HepG2 (cell line): ENCODE measurements around the gene KIAA1958. TPM values are rescaled to one million over a fixed set of nuclear protein-coding genes. Genes with fewer than 3 reads are reported as not detected.

Experiments used
- ARID5B ChIP-seq: IDR thresholded peaks from 2 replicates; pipeline ENCODE4 v1.4.0; 2020; ENCODE audit warnings: mild to moderate bottlenecking, missing genetic modification reagents
- BCL6 ChIP-seq: IDR thresholded peaks from 2 replicates; pipeline ENCODE4 v1.6.1; 2016; ENCODE audit warnings: missing genetic modification reagents, missing compliant biosample characterization
- FOXA3 ChIP-seq: IDR thresholded peaks from 2 replicates; pipeline ENCODE4 v1.6.1; 2016; ENCODE audit warnings: missing genetic modification reagents, missing compliant biosample characterization
- FOXP1 ChIP-seq, 2 experiments: fragments of 450-650 bp in 1 of 2; IDR thresholded peaks; 2 replicates each; pipeline ENCODE4 v1.6.1; 2017 to 2018; ENCODE audit warnings: antibody characterized with exemption in 1 of 2
- HCFC1 ChIP-seq: fragments of 150-350 bp; IDR thresholded peaks from 2 replicates; pipeline ENCODE4 v1.6.1; 2014; ENCODE audit warnings: low read depth, low read length
- ISL2 ChIP-seq: sonication (generic); formaldehyde crosslinking; IDR thresholded peaks from 2 replicates; pipeline ENCODE4 v1.5.0; 2020; ENCODE audit warnings: missing genetic modification reagents
- MAF1 ChIP-seq: sonication (generic); formaldehyde crosslinking; IDR thresholded peaks from 2 replicates; pipeline ENCODE4 v1.5.0; 2020; ENCODE audit warnings: missing genetic modification reagents, borderline replicate concordance
- MLLT10 ChIP-seq: sonication (generic); formaldehyde crosslinking; IDR thresholded peaks from 2 replicates; pipeline ENCODE4 v1.4.0; 2020; ENCODE audit warnings: missing genetic modification reagents
- MTA3 ChIP-seq: sonication (generic); formaldehyde crosslinking; IDR thresholded peaks from 2 replicates; pipeline ENCODE4 v1.4.0; 2020; ENCODE audit warnings: missing genetic modification reagents
- NCOA2 ChIP-seq: sonication (generic); formaldehyde crosslinking; IDR thresholded peaks from 2 replicates; pipeline ENCODE4 v1.8.0; 2022; ENCODE audit warnings: inconsistent platforms
- PPARG ChIP-seq: conservative IDR thresholded peaks from 2 replicates; pipeline ENCODE4 v1.6.1; 2016; ENCODE audit warnings: missing biosample characterization, missing genetic modification reagents
- RERE ChIP-seq: IDR thresholded peaks from 2 replicates; pipeline ENCODE4 v1.6.1; 2016; ENCODE audit warnings: low read depth, missing genetic modification reagents, missing compliant biosample characterization
- SAP130 ChIP-seq: IDR thresholded peaks from 2 replicates; pipeline ENCODE4 v1.6.1; 2016; ENCODE audit warnings: low read depth
- SCMH1 ChIP-seq: sonication (generic); formaldehyde crosslinking; IDR thresholded peaks from 2 replicates; pipeline ENCODE4 v1.9.0; 2021; ENCODE audit warnings: missing genetic modification reagents, mild to moderate bottlenecking, borderline replicate concordance
- SIN3A ChIP-seq: IDR thresholded peaks from 2 replicates; pipeline ENCODE4 v1.6.1; 2011; ENCODE audit warnings: low read depth, mild to moderate bottlenecking, control low read depth, low read length, borderline replicate concordance
- SIX1 ChIP-seq: sonication (generic); formaldehyde crosslinking; IDR thresholded peaks from 2 replicates; pipeline ENCODE4 v1.4.0; 2020; ENCODE audit warnings: missing genetic modification reagents, borderline replicate concordance
- SOX6 ChIP-seq, 2 experiments: fragments of 450-650 bp in 1 of 2; sonication (generic) in 1 of 2; formaldehyde crosslinking in 1 of 2; IDR thresholded peaks; 2 replicates each; pipeline versions ENCODE4 v1.4.0 to v1.6.1; 2017 to 2020; ENCODE audit warnings: antibody characterized with exemption in 1 of 2, mild to moderate bottlenecking in 1 of 2, missing genetic modification reagents in 1 of 2
- ZFP1 ChIP-seq: IDR thresholded peaks from 2 replicates; pipeline ENCODE4 v1.6.1; 2016
- ZNF121 ChIP-seq: sonication (generic); formaldehyde crosslinking; IDR thresholded peaks from 2 replicates; pipeline ENCODE4 v1.5.0; 2020; ENCODE audit warnings: mild to moderate bottlenecking, missing genetic modification reagents
- ZNF3 ChIP-seq: IDR thresholded peaks from 2 replicates; pipeline ENCODE4 v1.7.0; 2017; ENCODE audit warnings: inconsistent platforms
- polyA plus RNA-seq, 8 experiments: library from polyadenylated mRNA; depleted of rRNA in 3 of 8; stranded (reverse) in 7 of 8; unstranded in 1 of 8; fragments of >200 nt; fragmentation: Illumina TruSeq in 4 of 8; extraction: Trizol in 4 of 8; gene quantifications; 2 replicates each; pipeline versions ENCODE4 v1.2.1 to v1.2.3, GENCODE V29; 2011 to 2016; ENCODE audit warnings: low read depth in 4 of 8, missing spikeins in 1 of 8, mixed read lengths in 1 of 8; ENCODE audit not compliant: insufficient read depth in 1 of 8
- total RNA-seq, 5 experiments: library from RNA; depleted of rRNA; stranded (reverse); fragments of >200 nt; fragmentation: Illumina TruSeq; extraction: Trizol; gene quantifications; 2 replicates each; pipeline ENCODE4 v1.2.3, GENCODE V29; 2016; ENCODE audit warnings: low read depth in 1 of 5

Gene KIAA1958
- total and polyA plus RNA-seq, 2 of the 13 experiments (the other 11 are each of a cell fraction or from before 2014, with no cell fraction given): 8.5 to 10.3 TPM

- TF ChIP-seq ARID5B (CRISPR knock-in tag) (peak; percentile 62; the same call in 1 of the 2 replicates), NCOA2 (CRISPR knock-in tag) (peak; percentile 53), MLLT10 (CRISPR knock-in tag) (no peak), HCFC1 (no peak), SCMH1 (CRISPR knock-in tag) (no peak), MTA3 (no peak), ZNF3 (CRISPR knock-in tag) (no peak), MAF1 (no peak), ZFP1 (CRISPR knock-in tag) (no peak), BCL6 (CRISPR knock-in tag) (peak; percentile 52), FOXA3 (CRISPR knock-in tag) (peak; percentile 67), SAP130 (CRISPR knock-in tag) (peak; percentile 61), SIN3A (no peak), RERE (CRISPR knock-in tag) (no peak; the same call in 1 of the 2 replicates), ISL2 (CRISPR knock-in tag) (peak; percentile 55; the same call in 1 of the 2 replicates), ZNF121 (CRISPR knock-in tag) (no peak), SIX1 (peak; percentile 85; the same call in 1 of the 2 replicates), SOX6 (IDR thresholded peaks at IDR 0.05) (no peak), SOX6 (CRISPR knock-in tag; IDR thresholded peaks at IDR 0.05) (peak; percentile 51; the same call in 1 of the 2 replicates), FOXP1 (IDR thresholded peaks at IDR 0.05) (peak; percentile 45; the same call in 1 of the 2 replicates), FOXP1 (CRISPR knock-in tag; IDR thresholded peaks at IDR 0.05) (peak; percentile 86), PPARG (0 out of 2 replicates have a peak, but pooled peaks have one; percentile 17)
Measured at GRCh38 chr9:112489039-112489546, 2.5 kb downstream of the KIAA1958 start (continued).
